Liver (tissue), 9 donors: ENCODE measurements around the gene RBMX. TPM values are rescaled to one million over a fixed set of nuclear protein-coding genes. Genes with fewer than 3 reads are reported as not detected.
"Not testable (repeated sequence)": the region's sequence is repeated elsewhere in the genome, so short reads cannot be mapped to it uniquely, and the experiment has no call there.

Source experiments
- DNase-seq: peaks from one replicate; pipeline ENCODE4 v3.0.0-alpha.2; 2017; ENCODE audit warnings: low spot score
- H3K27ac ChIP-seq, 2 donors: one replicate each; pipeline ENCODE4 v1.7.0; 2013; ENCODE audit warnings: inconsistent platforms in 2 of 2, low read length in 2 of 2, control low read depth in 1 of 2, low read depth in 1 of 2, mild to moderate bottlenecking in 1 of 2
- H3K27me3 ChIP-seq, 4 donors: one replicate each; pipeline versions ENCODE4 v1.6.1 to v1.7.0; 2013; ENCODE audit warnings: low read length in 3 of 4, inconsistent platforms in 1 of 4, mild to moderate bottlenecking in 1 of 4, moderate library complexity in 1 of 4; ENCODE audit not compliant: control insufficient read depth in 4 of 4, insufficient read depth in 4 of 4
- H3K36me3 ChIP-seq, 4 donors: one replicate each; pipeline versions ENCODE4 v1.6.1 to v1.7.0; 2013; ENCODE audit warnings: low read length in 3 of 4, mild to moderate bottlenecking in 3 of 4, low read depth in 1 of 4, moderate library complexity in 1 of 4; ENCODE audit not compliant: control insufficient read depth in 4 of 4, insufficient read depth in 3 of 4
- H3K4me1 ChIP-seq, 4 donors: one replicate each; pipeline versions ENCODE4 v1.6.1 to v1.7.0; 2013; ENCODE audit warnings: low read length in 3 of 4, mild to moderate bottlenecking in 3 of 4, moderate library complexity in 1 of 4; ENCODE audit not compliant: control insufficient read depth in 4 of 4, insufficient read depth in 4 of 4
- H3K4me3 ChIP-seq, 3 donors: one replicate each; pipeline versions ENCODE4 v1.6.1 to v1.7.0; 2013; ENCODE audit warnings: low read length in 3 of 3, control low read depth in 1 of 3, low read depth in 1 of 3, mild to moderate bottlenecking in 1 of 3
- H3K9ac ChIP-seq, 2 donors: one replicate each; pipeline ENCODE4 v1.7.0; 2013; ENCODE audit warnings: low read length in 2 of 2, mild to moderate bottlenecking in 2 of 2, moderate library complexity in 2 of 2, control low read depth in 1 of 2, low read depth in 1 of 2
- H3K9me3 ChIP-seq, 4 donors: one replicate each; pipeline versions ENCODE4 v1.6.1 to v1.7.0; 2013; ENCODE audit warnings: low read length in 3 of 4; ENCODE audit not compliant: control insufficient read depth in 4 of 4
- ATF3 ChIP-seq: IDR thresholded peaks from 2 replicates; pipeline ENCODE4 v1.6.1; 2016; ENCODE audit warnings: antibody characterized with exemption
- EGR1 ChIP-seq, 2 donors: IDR thresholded peaks; 2 replicates each; pipeline ENCODE4 v1.6.1; 2016 to 2018; ENCODE audit warnings: antibody characterized with exemption in 2 of 2, low read depth in 2 of 2
- FOXA1 ChIP-seq: IDR thresholded peaks from 2 replicates; pipeline ENCODE4 v1.6.1; 2016; ENCODE audit warnings: antibody characterized with exemption
- FOXA2 ChIP-seq: IDR thresholded peaks from 2 replicates; pipeline ENCODE4 v1.6.1; 2016; ENCODE audit warnings: antibody characterized with exemption
- HNF4A ChIP-seq, 2 donors: conservative IDR thresholded peaks; 2 replicates each; pipeline ENCODE4 v1.6.1; 2016; ENCODE audit warnings: antibody characterized with exemption in 2 of 2, mild to moderate bottlenecking in 2 of 2
- JUND ChIP-seq, 2 donors: IDR thresholded peaks; 2 replicates each; pipeline ENCODE4 v1.6.1; 2016; ENCODE audit warnings: antibody characterized with exemption in 2 of 2
- NR2F2 ChIP-seq: IDR thresholded peaks from 2 replicates; pipeline ENCODE4 v1.6.1; 2016; ENCODE audit warnings: antibody characterized with exemption
- REST ChIP-seq: IDR thresholded peaks from 2 replicates; pipeline ENCODE4 v1.6.1; 2016; ENCODE audit warnings: antibody characterized with exemption, mild to moderate bottlenecking
- RXRA ChIP-seq, 2 donors: IDR thresholded peaks; 2 replicates each; pipeline ENCODE4 v1.6.1; 2017 to 2018; ENCODE audit warnings: antibody characterized with exemption in 2 of 2, mild to moderate bottlenecking in 1 of 2
- TAF1 ChIP-seq: conservative IDR thresholded peaks from 2 replicates; pipeline ENCODE4 v1.6.1; 2016; ENCODE audit warnings: antibody characterized with exemption, mild to moderate bottlenecking
- YY1 ChIP-seq: IDR thresholded peaks from 2 replicates; pipeline ENCODE4 v1.6.1; 2016; ENCODE audit warnings: antibody characterized with exemption, mild to moderate bottlenecking
- ZBTB33 ChIP-seq: IDR thresholded peaks from 2 replicates; pipeline ENCODE4 v1.6.1; 2016; ENCODE audit warnings: antibody characterized with exemption
- WGBS: extraction: QIAGEN DNeasy Blood & Tissue Kit; methylation state at CpG from one replicate; pipeline ENCODE4 v1.1.7; 2013; 5-methylcytosine and 5-hydroxymethylcytosine counted together
- polyA plus RNA-seq, 2 donors: library from polyadenylated mRNA; stranded (reverse) in 1 of 2; unstranded in 1 of 2; fragments of 200-250 nt in 1 of 2; fragments of >200 nt in 1 of 2; fragmentation: Nextera tagmentation in 1 of 2; extraction: Ambion mirVana in 1 of 2; gene quantifications; one replicate each; pipeline versions ENCODE4 v1.2.1 to v1.2.3, GENCODE V29; 2013 to 2015
- total RNA-seq, 2 donors: library from RNA; depleted of rRNA; stranded (reverse); fragments of >200 nt; gene quantifications; one replicate each; pipeline ENCODE4 v1.2.3, GENCODE V29; 2014
- donor health status: healthy.
- donor health status: healthy.
- donor health status: healthy.
- donor health status: healthy.
- donor health status: healthy.

The RBMX gene
- total and polyA plus RNA-seq, 4 donors = 29.3 to 93.6 (median 63.2) TPM

- no peaks in the 10 kb centered on the region for H3K4me1 ChIP-seq
- no peak for DNase-seq
- H3K27ac ChIP-seq = no peak overlapping the region
- H3K9me3 ChIP-seq = no peaks in the 10 kb centered on the region
- TF ChIP-seq JUND (IDR thresholded peaks at IDR 0.05) (no peak), ZBTB33 (no peak), FOXA2 (no peak), TAF1 (no peak), FOXA1 (no peak), REST (no peak)
- H3K36me3 ChIP-seq = peaks cover 3 to 18% (median 13%) of the 10 kb centered on the region in 4 donors
- no peak overlapping the region for H3K9ac ChIP-seq
- WGBS = 58% methylated on average over 11 of the region's 11 CpGs
- H3K4me3 ChIP-seq = peak overlapping the region in 1 of 3 donors; percentile 79
- H3K27me3 ChIP-seq = no peaks in the 10 kb centered on the region
These were observed 2.1 kb downstream of the RBMX start for GRCh38 chrX:136878423-136878822.

- H3K36me3 ChIP-seq = peaks cover 4 to 34% (median 25%) of the 10 kb centered on the region in 4 donors
- H3K27ac ChIP-seq, H3K4me1 ChIP-seq, H3K9ac ChIP-seq, DNase-seq, H3K27me3 ChIP-seq, H3K9me3 ChIP-seq, H3K4me3 ChIP-seq: not testable (repeated sequence)
- 78% methylated on average over 15 of the region's 15 CpGs for WGBS
These were observed 6.4 kb downstream of the RBMX start for GRCh38 chrX:136874114-136874513.

- not testable (repeated sequence) for H3K9me3 ChIP-seq, DNase-seq, H3K4me1 ChIP-seq, H3K27ac ChIP-seq, H3K9ac ChIP-seq, H3K27me3 ChIP-seq, H3K4me3 ChIP-seq
- 97% methylated on average over 2 of the region's 2 CpGs for WGBS
- H3K36me3 ChIP-seq = peaks cover 2 to 39% (median 30%) of the 10 kb centered on the region in 4 donors
These were observed 7.3 kb downstream of the RBMX start for GRCh38 chrX:136873210-136873609.

GRCh38 chrX:136872091-136872700, 8.3 kb downstream of the RBMX start:
- peaks cover 4 to 34% (median 27%) of the 10 kb centered on the region in 4 donors for H3K36me3 ChIP-seq
- no peak overlapping the region for H3K27ac ChIP-seq
- H3K27me3 ChIP-seq = no peaks in the 10 kb centered on the region
- H3K4me3 ChIP-seq = no peak overlapping the region
- DNase-seq = no peak
- H3K4me1 ChIP-seq = no peaks in the 10 kb centered on the region
- no peak overlapping the region for H3K9ac ChIP-seq
- no peaks in the 10 kb centered on the region for H3K9me3 ChIP-seq
- WGBS = 89% methylated on average over 5 of the region's 5 CpGs
- no peak for TF ChIP-seq HNF4A (conservative IDR thresholded peaks at IDR 0.05)
- no peak for TF ChIP-seq REST
- no peak for TF ChIP-seq ATF3
- TF ChIP-seq RXRA (IDR thresholded peaks at IDR 0.05) = no peak
- no peak for TF ChIP-seq EGR1 (IDR thresholded peaks at IDR 0.05; ENCODE audit: low read depth in 2 of 2)
- TF ChIP-seq TAF1 = no peak
- no peak for TF ChIP-seq FOXA2
- no peak for TF ChIP-seq YY1
- no peak for TF ChIP-seq NR2F2
- TF ChIP-seq FOXA1 = no peak
